Measurements from ENCODE around the gene CYP20A1. TPM values are rescaled to one million over a fixed set of nuclear protein-coding genes. Genes with fewer than 3 reads are reported as not detected.

The CYP20A1 gene
- total RNA-seq, 1 experiment from 2014 or later, result 8.5 TPM

Other genes starting within 250 kb of the CYP20A1 start
- gene NBEAL1, start 224.1 kb upstream of the CYP20A1 start, total RNA-seq (2014; rRNA removed; shearing (Covaris generic)), result 5.6 and 7.6 TPM in 2 replicates
- 48.0 and 73.3 TPM in 2 replicates for gene ABI2, start 89.4 kb downstream of the CYP20A1 start, total RNA-seq (2014; rRNA removed; shearing (Covaris generic))

All from H7 (cell line).